GM21367 (cell line): ENCODE data around the gene KIR2DL4.
"Not testable (repeated sequence)": the region's sequence is repeated elsewhere in the genome, so short reads cannot be mapped to it uniquely, and the experiment has no call there.

Source experiments
- ATAC-seq: cut with Tn5 transposase; IDR thresholded peaks from one replicate; pipeline ENCODE4 v1.9.1; 2021; ENCODE audit not compliant: unreplicated experiment

The KIR2DL4 gene

GRCh38 chr19:54804101-54804500 is 691 bp downstream of the KIR2DL4 start:
- no peak for ATAC-seq

- no peak for ATAC-seq
Observed at GRCh38 chr19:54804571-54804970, 1.2 kb downstream of the KIR2DL4 start.

- no peak for ATAC-seq
Observed at GRCh38 chr19:54805665-54806515, 2.5 kb downstream of the KIR2DL4 start.

GRCh38 chr19:54806516-54806838 is 3.1 kb downstream of the KIR2DL4 start:
- no peak for ATAC-seq

- ATAC-seq: not testable (repeated sequence)
Observed at GRCh38 chr19:54814571-54814970, 11.2 kb downstream of the KIR2DL4 start.

GRCh38 chr19:54816251-54816650 is 12.8 kb downstream of the KIR2DL4 start, which contains the start of gene KIR3DL1:
KIR3DL1 (plus strand) TSS chr19:54816468.
- ATAC-seq: not testable (repeated sequence)

- no peak for ATAC-seq
Observed at GRCh38 chr19:54817670-54818536, 14.5 kb downstream of the KIR2DL4 start.

- ATAC-seq: not testable (repeated sequence)
Observed at GRCh38 chr19:54824416-54824815, 21.0 kb downstream of the KIR2DL4 start.

GRCh38 chr19:54825326-54825725 is 21.9 kb downstream of the KIR2DL4 start:
- not testable (repeated sequence) for ATAC-seq

- not testable (repeated sequence) for ATAC-seq
Observed at GRCh38 chr19:54828064-54828463, 24.7 kb downstream of the KIR2DL4 start.

- not testable (repeated sequence) for ATAC-seq
Observed at GRCh38 chr19:54832496-54832895, 29.1 kb downstream of the KIR2DL4 start, which contains the start of gene KIR2DS4. KIR2DS4 (plus strand) TSS chr19:54832676.

- ATAC-seq: not testable (repeated sequence)
Observed at GRCh38 chr19:54835126-54835525, 31.7 kb downstream of the KIR2DL4 start.

GRCh38 chr19:54837522-54837921 is 34.1 kb downstream of the KIR2DL4 start:
- ATAC-seq: not testable (repeated sequence)

GRCh38 chr19:54843171-54843570 is 39.8 kb downstream of the KIR2DL4 start:
- ATAC-seq: not testable (repeated sequence)

GRCh38 chr19:54850061-54850640 is 46.7 kb downstream of the KIR2DL4 start, which contains the start of gene KIR3DL2:
KIR3DL2 (plus strand) TSS chr19:54850443; CDS start chr19:54850476, 33 bp downstream.
- ATAC-seq: not testable (repeated sequence)

GRCh38 chr19:54850930-54851329 is 47.5 kb downstream of the KIR2DL4 start:
- no peak for ATAC-seq

- no peak for ATAC-seq
Observed at GRCh38 chr19:54851353-54851752, 47.9 kb downstream of the KIR2DL4 start.

GRCh38 chr19:54855241-54855640 is 51.8 kb downstream of the KIR2DL4 start:
- not testable (repeated sequence) for ATAC-seq

GRCh38 chr19:54858476-54858875 is 55.1 kb downstream of the KIR2DL4 start:
- not testable (repeated sequence) for ATAC-seq

- ATAC-seq: not testable (repeated sequence)
Observed at GRCh38 chr19:54859421-54859820, 56.0 kb downstream of the KIR2DL4 start.

GRCh38 chr19:54863459-54863858 is 60.0 kb downstream of the KIR2DL4 start:
- not testable (repeated sequence) for ATAC-seq
